ENCODE results near the gene CEACAM3. TPM values are rescaled to one million over a fixed set of nuclear protein-coding genes. Genes with fewer than 3 reads are reported as not detected.

CEACAM3 gene
- total and polyA plus RNA-seq, 2 of the 8 experiments (the other 6 are each of a cell fraction or from before 2014, with no cell fraction given), result not detected

GRCh38 chr19:41758846-41759245, 37.5 kb upstream of the CEACAM3 start:
- Histone ChIP-seq H2BK120ac (replicated peaks; ENCODE audit: low read depth, low read length) (no peak overlapping the region), H3K4me1 (replicated peaks in 1 of 4; ENCODE audit: control insufficient read depth in 3 of 4, insufficient read depth in 4 of 4, low read length in 3 of 4) (no peaks in the 10 kb centered on the region), H3K27ac (ENCODE audit: low read depth, low read length) (no peak overlapping the region), H3K4me2 (ENCODE audit: insufficient read depth in 1 of 2, low read depth in 2 of 2, low read length in 2 of 2) (no peak overlapping the region), H2BK5ac (ENCODE audit: low read depth, low read length) (no peak overlapping the region), H3K79me1 (ENCODE audit: low read depth, low read length) (no peaks in the 10 kb centered on the region), H3K36me3 (ENCODE audit: control insufficient read depth in 2 of 4, insufficient read depth in 4 of 4, low read length in 3 of 4) (no peaks in the 10 kb centered on the region), H4K20me1 (replicated peaks in 1 of 2; ENCODE audit: control insufficient read depth in 1 of 2, insufficient read depth in 2 of 2, low read length in 2 of 2) (no peaks in the 10 kb centered on the region), H4K8ac (ENCODE audit: extremely low read depth, insufficient read depth, low read length) (no peak overlapping the region), H2AK5ac (ENCODE audit: low read depth, low read length) (no peak overlapping the region), H3K23me2 (ENCODE audit: low read depth, low read length) (no peaks in the 10 kb centered on the region), H3K9ac (replicated peaks in 1 of 4; ENCODE audit: extremely low read depth in 1 of 4, low read depth in 3 of 4, low read length in 3 of 4) (no peak overlapping the region), H3K79me2 (ENCODE audit: control insufficient read depth in 1 of 2, insufficient read depth in 2 of 2, low read length in 2 of 2) (no peaks in the 10 kb centered on the region), H3K14ac (ENCODE audit: insufficient read length) (no peak overlapping the region), H3K27me3 (replicated peaks in 1 of 4; ENCODE audit: control insufficient read depth in 3 of 4, extremely low read depth in 1 of 4, insufficient read depth in 3 of 4, low read length in 3 of 4) (no peaks in the 10 kb centered on the region), H3K4me3 (ENCODE audit: extremely low read depth in 1 of 4, insufficient read depth in 2 of 4, low read depth in 3 of 4, low read length in 4 of 4) (no peak overlapping the region), H4K91ac (replicated peaks; ENCODE audit: insufficient read length, low read length) (no peak overlapping the region), H3K18ac (ENCODE audit: extremely low read depth, low read length) (no peak overlapping the region), H2BK15ac (ENCODE audit: low read length) (no peak overlapping the region), H3K23ac (ENCODE audit: insufficient read length) (no peak overlapping the region), H2BK20ac (ENCODE audit: low read length) (no peak overlapping the region), H3K56ac (replicated peaks; ENCODE audit: insufficient read length, low read depth, low read length) (no peak overlapping the region), H2BK12ac (ENCODE audit: low read depth, low read length) (no peak overlapping the region), H3K9me3 (ENCODE audit: insufficient read depth in 2 of 2, low read depth in 1 of 2, low read length in 1 of 2) (peaks cover 58 to 87% of the 10 kb centered on the region in 2 experiments), H4K5ac (ENCODE audit: insufficient read length, low read depth, low read length) (no peak overlapping the region), H3K4ac (replicated peaks; ENCODE audit: insufficient read length, low read depth, low read length) (no peak overlapping the region), H2AFZ (ENCODE audit: low read length) (no peak overlapping the region)
- POLR2A ChIA-PET (ENCODE audit: partially characterized antibody), result no interaction called here
- DNase-seq (ENCODE audit: low read depth in 1 of 2, low spot score in 2 of 2), result no peak
- no peak for FAIRE-seq
- CTCF ChIA-PET (ENCODE audit: partially characterized antibody), result interaction anchor here (0.6 to 1.4 kb wide), 2 partner anchors 52 to 129 kb away, joined by 3 to 4 read pairs; no protein-coding TSS in a partner anchor
- 86% methylated on average over 9 of the region's 9 CpGs; no CpG with 5 or more reads in 1 of the 2 experiments for WGBS, 2 experiments (ENCODE audit: extremely low coverage in 1 of 2, insufficient coverage in 1 of 2, insufficient read length in 1 of 2, insufficient replicate concordance in 2 of 2, low coverage in 1 of 2, low lambda C conversion rate in 2 of 2, missing lambda C conversion rate in 1 of 2)
- TF ChIP-seq CEBPB (IDR thresholded peaks at IDR 0.05; ENCODE audit: low read depth, low read length) (no peak), GABPA (IDR thresholded peaks at IDR 0.05; ENCODE audit: borderline replicate concordance, insufficient read depth, low read length) (no peak), CREB1 (IDR thresholded peaks at IDR 0.05) (no peak), ATF3 (IDR thresholded peaks at IDR 0.05; ENCODE audit: insufficient read depth, low read depth, low read length) (no peak), KDM5A (IDR thresholded peaks at IDR 0.05; ENCODE audit: low read length) (no peak)

All from H1 (cell line).